H9 (cell line): ENCODE results near the gene COL11A1. TPM values are rescaled to one million over a fixed set of nuclear protein-coding genes. Genes with fewer than 3 reads are reported as not detected.

Source experiments
- DNase-seq: peaks from one replicate; pipeline ENCODE4 v3.0.0-alpha.2; 2017
- H2AFZ ChIP-seq: one replicate; pipeline ENCODE4 v1.6.1; 2013; ENCODE audit warnings: mild to moderate bottlenecking, low read length, control low read depth, moderate library complexity
- H2AK5ac ChIP-seq: 2 replicates; pipeline ENCODE4 v1.6.1; 2013; ENCODE audit warnings: low read length, control low read depth, mixed read lengths; ENCODE audit not compliant: insufficient read length
- H2BK120ac ChIP-seq: one replicate; pipeline ENCODE4 v1.6.1; 2013; ENCODE audit warnings: low read depth, mild to moderate bottlenecking, low read length, control low read depth, inconsistent platforms; ENCODE audit not compliant: poor library complexity, severe bottlenecking
- H2BK12ac ChIP-seq: 2 replicates; pipeline ENCODE4 v1.6.1; 2013; ENCODE audit warnings: low read length, control low read depth, mixed read lengths, low read depth; ENCODE audit not compliant: insufficient read length
- H2BK15ac ChIP-seq: 2 replicates; pipeline ENCODE4 v1.6.1; 2013; ENCODE audit warnings: low read depth, low read length, control low read depth
- H2BK20ac ChIP-seq: one replicate; pipeline ENCODE4 v1.6.1; 2013; ENCODE audit warnings: low read depth, mild to moderate bottlenecking, low read length, control low read depth, inconsistent platforms; ENCODE audit not compliant: poor library complexity, severe bottlenecking
- H2BK5ac ChIP-seq: 2 replicates; pipeline ENCODE4 v1.6.1; 2013; ENCODE audit warnings: low read length, control low read depth, mixed read lengths; ENCODE audit not compliant: insufficient read length
- H3K14ac ChIP-seq: 2 replicates; pipeline ENCODE4 v1.6.1; 2013; ENCODE audit warnings: low read length, control low read depth; ENCODE audit not compliant: insufficient read depth
- H3K18ac ChIP-seq: 2 replicates; pipeline ENCODE4 v1.6.1; 2013; ENCODE audit warnings: low read depth, mild to moderate bottlenecking, mixed read lengths, low read length, control low read depth; ENCODE audit not compliant: insufficient read length
- H3K23ac ChIP-seq: 2 replicates; pipeline ENCODE4 v1.6.1; 2013; ENCODE audit warnings: low read length, control low read depth, mixed read lengths, low read depth; ENCODE audit not compliant: insufficient read length
- H3K23me2 ChIP-seq: 2 replicates; pipeline ENCODE4 v1.6.1; 2013; ENCODE audit warnings: low read depth, mild to moderate bottlenecking, mixed read lengths, low read length, control low read depth; ENCODE audit not compliant: insufficient read length, poor library complexity, severe bottlenecking
- H3K27ac ChIP-seq: 2 replicates; pipeline ENCODE4 v1.5.1; 2013; ENCODE audit warnings: low read length, control low read depth, mixed read lengths, low read depth; ENCODE audit not compliant: insufficient read length
- H3K27me3 ChIP-seq: 2 replicates; pipeline ENCODE4 v1.6.1; 2013; ENCODE audit warnings: low read length, control low read depth, inconsistent platforms; ENCODE audit not compliant: insufficient read depth
- H3K4ac ChIP-seq: 2 replicates; pipeline ENCODE4 v1.6.1; 2013; ENCODE audit warnings: low read depth, mild to moderate bottlenecking, control low read depth, inconsistent platforms, low read length, moderate library complexity
- H3K4me1 ChIP-seq: 2 replicates; pipeline ENCODE4 v1.6.1; 2013; ENCODE audit warnings: low read length, control low read depth, inconsistent platforms; ENCODE audit not compliant: insufficient read depth
- H3K4me2 ChIP-seq: 2 replicates; pipeline ENCODE4 v1.6.1; 2013; ENCODE audit warnings: low read length, control low read depth, mixed read lengths; ENCODE audit not compliant: insufficient read length, insufficient read depth
- H3K56ac ChIP-seq: 2 replicates; pipeline ENCODE4 v1.6.1; 2013; ENCODE audit warnings: low read depth, mild to moderate bottlenecking, mixed read lengths, low read length, control low read depth; ENCODE audit not compliant: insufficient read length
- H3K79me1 ChIP-seq: 2 replicates; pipeline ENCODE4 v1.6.1; 2013; ENCODE audit warnings: low read depth, mild to moderate bottlenecking, moderate library complexity, low read length, control low read depth, inconsistent platforms; ENCODE audit not compliant: insufficient read depth, poor library complexity, severe bottlenecking
- H3K79me2 ChIP-seq: 2 replicates; pipeline ENCODE4 v1.6.1; 2013; ENCODE audit warnings: low read length, control low read depth, inconsistent platforms; ENCODE audit not compliant: insufficient read depth
- H3K9ac ChIP-seq: 2 replicates; pipeline ENCODE4 v1.6.1; 2013; ENCODE audit warnings: low read length, control low read depth, mixed read lengths; ENCODE audit not compliant: insufficient read length; ENCODE audit errors: extremely low read depth
- H3K9me3 ChIP-seq: one replicate; pipeline ENCODE4 v1.6.1; 2013; ENCODE audit warnings: low read depth, low read length, inconsistent platforms; ENCODE audit not compliant: control insufficient read depth
- H3T11ph ChIP-seq: one replicate; pipeline ENCODE4 v1.6.1; 2013; ENCODE audit warnings: mild to moderate bottlenecking, low read length, control low read depth, inconsistent platforms
- H4K20me1 ChIP-seq: one replicate; pipeline ENCODE4 v1.6.1; 2013; ENCODE audit not compliant: control insufficient read depth, insufficient read length, insufficient read depth
- H4K5ac ChIP-seq: 2 replicates; pipeline ENCODE4 v1.6.1; 2013; ENCODE audit warnings: low read depth, mild to moderate bottlenecking, mixed read lengths, low read length, control low read depth; ENCODE audit not compliant: insufficient read length
- H4K8ac ChIP-seq: replicated peaks from 2 replicates; pipeline ENCODE4 v1.6.1; 2013; ENCODE audit warnings: low read length, control low read depth, mixed read lengths, low read depth; ENCODE audit not compliant: insufficient read length
- H4K91ac ChIP-seq: 2 replicates; pipeline ENCODE4 v1.6.1; 2013; ENCODE audit warnings: low read depth, mild to moderate bottlenecking, moderate library complexity, mixed read lengths, low read length, control low read depth; ENCODE audit not compliant: insufficient read length
- H3K27ac Mint-ChIP-seq, 3 experiments: 2 replicates in 2 of 3; 3 replicates in 1 of 3; pipeline ENCODE4 v1.8.0; 2020 to 2021; ENCODE audit warnings: mixed read lengths in 3 of 3, mild to moderate bottlenecking in 1 of 3, moderate library complexity in 1 of 3
- H3K27me3 Mint-ChIP-seq: 2 replicates; pipeline ENCODE4 v1.8.0; 2021; ENCODE audit warnings: low read depth, mild to moderate bottlenecking, moderate library complexity, mixed read lengths
- H3K36me3 Mint-ChIP-seq, 3 experiments: 2 replicates in 2 of 3; 3 replicates in 1 of 3; pipeline ENCODE4 v1.8.0; 2020 to 2021; ENCODE audit warnings: low read depth in 3 of 3, mixed read lengths in 3 of 3; ENCODE audit not compliant: insufficient read depth in 1 of 3
- H3K4me1 Mint-ChIP-seq, 2 experiments: 2 replicates each; pipeline ENCODE4 v1.8.0; 2020; ENCODE audit warnings: mixed read lengths in 2 of 2
- H3K4me3 Mint-ChIP-seq, 2 experiments: 2 replicates in 1 of 2; 3 replicates in 1 of 2; pipeline ENCODE4 v1.8.0; 2020 to 2021; ENCODE audit warnings: mild to moderate bottlenecking in 2 of 2, mixed read lengths in 2 of 2, moderate library complexity in 1 of 2
- H3K9me3 Mint-ChIP-seq, 2 experiments: 2 replicates in 1 of 2; 3 replicates in 1 of 2; pipeline ENCODE4 v1.8.0; 2020; ENCODE audit warnings: mild to moderate bottlenecking in 2 of 2, mixed read lengths in 2 of 2, moderate library complexity in 1 of 2
- total RNA-seq: library from RNA; stranded (reverse); gene quantifications from 2 replicates; pipeline ENCODE4 v1.2.1, GENCODE V29; 2021
- TF ChIP-seq, protein P1 (sequence below): fragments of 200-600 bp; sonication (generic); conservative IDR thresholded peaks from 3 replicates; pipeline ENCODE4 v1.8.0; 2021; ENCODE audit warnings: antibody characterized with exemption, mild to moderate bottlenecking

COL11A1 gene
- total RNA-seq, 1 experiment from 2014 or later, result 7.5 TPM

DNA sequence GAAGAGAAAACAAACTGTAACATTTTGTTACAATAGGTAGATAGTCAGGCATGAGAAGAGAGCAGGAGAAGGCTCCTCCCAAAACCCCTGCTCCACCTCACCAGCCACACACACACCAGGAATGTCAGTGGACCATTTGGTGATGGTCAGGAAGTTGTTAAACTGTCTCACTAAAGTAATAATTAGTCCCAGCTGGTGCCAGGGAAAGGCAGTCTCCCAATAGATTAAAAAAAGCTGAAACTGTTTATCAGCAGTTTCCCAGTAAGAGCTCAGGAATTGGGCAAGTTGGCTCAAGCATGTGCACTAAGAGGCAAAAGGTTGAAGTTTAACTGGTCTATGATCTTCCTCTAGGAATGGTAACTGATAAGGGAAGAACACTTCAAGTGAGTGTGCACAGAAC, 249.6 kb downstream of the COL11A1 start:
- Histone ChIP-seq H3K4ac (no peak overlapping the region), H3K56ac (no peak overlapping the region), H4K20me1 (no peaks in the 10 kb centered on the region), H2AK5ac (no peak overlapping the region), H3K23ac (no peak overlapping the region), H3K9ac (no peak overlapping the region), H3K4me2 (no peak overlapping the region), H2AFZ (no peak overlapping the region), H4K91ac (no peak overlapping the region), H3T11ph (no peak overlapping the region), H2BK20ac (no peak overlapping the region), H4K5ac (no peak overlapping the region), H3K4me1 (no peaks in the 10 kb centered on the region; the same call in 1 of the 2 replicates), H3K18ac (no peak overlapping the region), H4K8ac (no peak overlapping the region), H3K79me1 (no peaks in the 10 kb centered on the region), H2BK12ac (no peak overlapping the region), H3K9me3 (no peaks in the 10 kb centered on the region), H2BK120ac (no peak overlapping the region), H3K14ac (no peak overlapping the region), H2BK5ac (no peak overlapping the region), H3K23me2 (no peaks in the 10 kb centered on the region), H3K79me2 (no peaks in the 10 kb centered on the region), H3K27ac (no peak overlapping the region), H3K27me3 (no peaks in the 10 kb centered on the region), H2BK15ac (no peak overlapping the region)
- TF ChIP-seq, protein P1, sequence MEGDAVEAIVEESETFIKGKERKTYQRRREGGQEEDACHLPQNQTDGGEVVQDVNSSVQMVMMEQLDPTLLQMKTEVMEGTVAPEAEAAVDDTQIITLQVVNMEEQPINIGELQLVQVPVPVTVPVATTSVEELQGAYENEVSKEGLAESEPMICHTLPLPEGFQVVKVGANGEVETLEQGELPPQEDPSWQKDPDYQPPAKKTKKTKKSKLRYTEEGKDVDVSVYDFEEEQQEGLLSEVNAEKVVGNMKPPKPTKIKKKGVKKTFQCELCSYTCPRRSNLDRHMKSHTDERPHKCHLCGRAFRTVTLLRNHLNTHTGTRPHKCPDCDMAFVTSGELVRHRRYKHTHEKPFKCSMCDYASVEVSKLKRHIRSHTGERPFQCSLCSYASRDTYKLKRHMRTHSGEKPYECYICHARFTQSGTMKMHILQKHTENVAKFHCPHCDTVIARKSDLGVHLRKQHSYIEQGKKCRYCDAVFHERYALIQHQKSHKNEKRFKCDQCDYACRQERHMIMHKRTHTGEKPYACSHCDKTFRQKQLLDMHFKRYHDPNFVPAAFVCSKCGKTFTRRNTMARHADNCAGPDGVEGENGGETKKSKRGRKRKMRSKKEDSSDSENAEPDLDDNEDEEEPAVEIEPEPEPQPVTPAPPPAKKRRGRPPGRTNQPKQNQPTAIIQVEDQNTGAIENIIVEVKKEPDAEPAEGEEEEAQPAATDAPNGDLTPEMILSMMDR, result no peak
- H3K27me3 Mint-ChIP-seq, result no peaks in the 10 kb centered on the region
- peaks cover 7 to 9% of the 10 kb centered on the region in 2 experiments for H3K4me1 Mint-ChIP-seq
- no peak overlapping the region for H3K4me3 Mint-ChIP-seq
- peaks cover 32 to 38% of the 10 kb centered on the region in 2 experiments for H3K9me3 Mint-ChIP-seq
- H3K27ac Mint-ChIP-seq, result no peak overlapping the region
- H3K36me3 Mint-ChIP-seq, result peaks cover 15 to 40% (median 23%) of the 10 kb centered on the region in 3 experiments
- no peak for DNase-seq
